Aorta (tissue), 5 donors: ENCODE measurements around the gene SPTBN2. TPM values are rescaled to one million over a fixed set of nuclear protein-coding genes. Genes with fewer than 3 reads are reported as not detected.
"Not testable (repeated sequence)": the region's sequence is repeated elsewhere in the genome, so short reads cannot be mapped to it uniquely, and the experiment has no call there.

Experiments
- ATAC-seq: fragments of 200-7000 bp; cut with Tn5 transposase; one replicate; pipeline ENCODE4 v1.9.1; 2022; ENCODE audit warnings: moderate library complexity; ENCODE audit not compliant: low FRiP score
- DNase-seq, 2 donors: peaks; one replicate each; pipeline ENCODE4 v3.0.0-alpha.2; 2020
- H3K27ac ChIP-seq, 2 donors: one replicate each; pipeline ENCODE4 v1.5.1; 2013; ENCODE audit warnings: low read length in 2 of 2, mild to moderate bottlenecking in 2 of 2, moderate library complexity in 2 of 2, control low read depth in 1 of 2, inconsistent platforms in 1 of 2, low read depth in 1 of 2
- H3K27me3 ChIP-seq, 2 donors: one replicate each; pipeline ENCODE4 v1.6.1; 2013; ENCODE audit warnings: control low read depth in 1 of 2, low read length in 1 of 2, mild to moderate bottlenecking in 1 of 2, moderate library complexity in 1 of 2; ENCODE audit not compliant: insufficient read depth in 2 of 2, control insufficient read depth in 1 of 2
- H3K36me3 ChIP-seq, 2 donors: one replicate each; pipeline ENCODE4 v1.6.1; 2013; ENCODE audit warnings: control low read depth in 1 of 2, low read length in 1 of 2, mild to moderate bottlenecking in 1 of 2; ENCODE audit not compliant: insufficient read depth in 2 of 2, control insufficient read depth in 1 of 2
- H3K4me1 ChIP-seq, 2 donors: one replicate each; pipeline ENCODE4 v1.6.1; 2013; ENCODE audit warnings: low read length in 2 of 2, control low read depth in 1 of 2, mild to moderate bottlenecking in 1 of 2, moderate library complexity in 1 of 2; ENCODE audit not compliant: insufficient read depth in 2 of 2, control insufficient read depth in 1 of 2
- H3K4me3 ChIP-seq, 2 donors: one replicate each; pipeline ENCODE4 v1.5.1; 2013; ENCODE audit warnings: low read length in 2 of 2, control low read depth in 1 of 2, mild to moderate bottlenecking in 1 of 2
- H3K9me3 ChIP-seq: one replicate; pipeline ENCODE4 v1.6.1; 2013; ENCODE audit warnings: mild to moderate bottlenecking, low read length; ENCODE audit not compliant: control insufficient read depth
- WGBS, 2 donors: extraction: QIAGEN DNeasy Blood & Tissue Kit; methylation state at CpG; one replicate each; pipeline ENCODE4 v1.1.7; 2013; 5-methylcytosine and 5-hydroxymethylcytosine counted together
- intact Hi-C, 2 donors: fragments of 100-400 bp; cut with DNase I; formaldehyde crosslinking; loops; one replicate each; pipeline versions ENCODE4 v1.14.2 to v1.15.0; 2022
- polyA plus RNA-seq, 2 donors: library from polyadenylated mRNA; stranded (reverse); fragments of 200-250 nt; gene quantifications; one replicate each; pipeline ENCODE4 v1.2.3, GENCODE V29; 2013
- total RNA-seq, 2 donors: library from RNA; stranded (reverse); fragmentation: NEBNext Ultra II Directional; extraction: Animal tissue kit (Norgen Biotek cat#: 25700); gene quantifications; one replicate each; pipeline ENCODE4 v1.2.1, GENCODE V29; 2021
- donor health status: healthy with polysubstance abuse.
- donor health status: Bipolar disorder and iron deficiency.
- donor health status: DM: no; HTN: no; CAD: no.
- donor health status: DM: no; HTN: no; CAD: no.
- donor health status: DM: yes; HTN: yes; CAD: no.

SPTBN2 gene
- total and polyA plus RNA-seq, 4 donors, result under 0.01 to 16.5 (median 0.88) TPM

GRCh38 chr11:66727282-66728037 lies 1.6 kb downstream of the SPTBN2 start:
- DNase-seq, result no peak
- Histone ChIP-seq H3K4me3 (peak overlapping the region; percentile 85 to 90), H3K9me3 (no peaks in the 10 kb centered on the region), H3K27me3 (no peaks in the 10 kb centered on the region), H3K36me3 (no peaks in the 10 kb centered on the region), H3K27ac (no peak overlapping the region), H3K4me1 (no peaks in the 10 kb centered on the region)
- peak; percentile 47 for ATAC-seq
- intact Hi-C loops, result no loop called here
- WGBS, 2 donors, result 2 to 3% methylated on average over 41 to 70 of the region's 70 CpGs

DNA sequence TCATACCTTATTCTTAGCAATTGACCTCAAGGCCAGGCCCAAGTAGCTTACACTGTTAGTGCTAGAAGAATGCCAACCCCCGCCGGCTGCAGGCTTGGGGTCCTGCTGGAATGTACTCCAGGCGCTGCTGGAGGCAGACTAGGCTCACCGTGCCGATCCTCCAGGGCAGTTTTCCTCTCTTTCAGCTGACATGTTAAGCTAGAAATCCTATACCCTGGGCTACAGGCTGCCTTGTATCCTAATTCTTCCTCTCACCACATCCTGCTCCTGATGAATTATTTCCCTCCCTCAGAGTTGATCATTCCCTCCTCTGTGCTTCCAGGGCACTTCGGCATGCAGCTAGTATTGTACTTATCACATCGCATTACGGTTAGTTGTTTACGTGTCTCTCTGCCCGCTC lies 3.4 kb downstream of the SPTBN2 start:
- Histone ChIP-seq H3K27ac (no peak overlapping the region), H3K27me3 (no peaks in the 10 kb centered on the region), H3K36me3 (no peaks in the 10 kb centered on the region), H3K4me3 (no peak overlapping the region), H3K4me1 (no peaks in the 10 kb centered on the region), H3K9me3 (no peaks in the 10 kb centered on the region)
- 85 to 89% methylated on average over 10 of the region's 10 CpGs for WGBS, 2 donors
- intact Hi-C loops, result no loop called here
- no peak for DNase-seq
- no peak for ATAC-seq

DNA sequence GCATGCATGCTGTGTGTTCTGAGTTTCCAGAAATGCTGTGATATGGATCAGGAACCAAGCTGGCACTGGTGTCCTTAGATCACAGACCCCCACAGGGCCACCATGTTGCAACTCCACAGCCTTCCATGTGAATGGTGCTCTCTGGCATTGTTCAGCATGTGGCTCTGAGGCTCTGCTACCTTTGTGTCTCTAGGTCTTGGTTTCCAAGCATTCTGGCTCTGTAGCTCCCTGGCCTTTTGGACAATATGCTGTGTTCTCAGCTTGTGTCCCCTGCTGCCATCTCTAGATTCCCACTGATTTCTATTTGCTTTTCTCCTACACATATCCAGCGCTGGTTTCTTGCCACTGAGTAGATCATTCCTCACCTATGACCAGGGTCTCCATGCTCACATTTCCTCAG lies 3.9 kb downstream of the SPTBN2 start:
- ATAC-seq (no peak), DNase-seq (no peak)
- Histone ChIP-seq H3K27me3 (no peaks in the 10 kb centered on the region), H3K36me3 (no peaks in the 10 kb centered on the region), H3K4me3 (no peak overlapping the region), H3K4me1 (no peaks in the 10 kb centered on the region), H3K9me3 (no peaks in the 10 kb centered on the region), H3K27ac (no peak overlapping the region)
- WGBS, 2 donors, result 98 to 100% methylated on average over 1 of the region's 1 CpG
- intact Hi-C loops, result no loop called here

DNA sequence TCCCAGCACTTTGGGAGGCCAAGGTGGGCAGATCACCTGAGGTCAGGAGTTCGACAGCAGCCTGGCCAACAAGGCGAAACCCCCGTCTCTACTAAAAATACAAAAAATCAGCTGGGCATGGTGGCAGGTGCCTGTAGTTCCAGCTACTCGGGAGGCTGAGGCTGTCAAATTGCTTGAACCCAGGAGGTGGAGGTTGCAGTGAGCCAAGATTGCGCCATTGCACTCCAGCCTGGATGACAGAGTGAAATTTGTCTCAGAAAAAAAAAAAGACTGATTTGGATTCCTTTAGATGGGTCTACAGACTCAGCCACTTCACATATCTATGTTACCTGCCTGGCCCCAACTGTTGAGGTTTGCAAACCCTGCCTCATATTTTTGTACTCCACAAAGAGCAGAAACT lies 4.8 kb downstream of the SPTBN2 start:
- H3K27ac ChIP-seq, H3K27me3 ChIP-seq, H3K36me3 ChIP-seq, H3K4me1 ChIP-seq, ATAC-seq, intact Hi-C loops, H3K9me3 ChIP-seq, H3K4me3 ChIP-seq, DNase-seq: not testable (repeated sequence)
- 93 to 94% methylated on average over 5 of the region's 5 CpGs for WGBS, 2 donors

DNA sequence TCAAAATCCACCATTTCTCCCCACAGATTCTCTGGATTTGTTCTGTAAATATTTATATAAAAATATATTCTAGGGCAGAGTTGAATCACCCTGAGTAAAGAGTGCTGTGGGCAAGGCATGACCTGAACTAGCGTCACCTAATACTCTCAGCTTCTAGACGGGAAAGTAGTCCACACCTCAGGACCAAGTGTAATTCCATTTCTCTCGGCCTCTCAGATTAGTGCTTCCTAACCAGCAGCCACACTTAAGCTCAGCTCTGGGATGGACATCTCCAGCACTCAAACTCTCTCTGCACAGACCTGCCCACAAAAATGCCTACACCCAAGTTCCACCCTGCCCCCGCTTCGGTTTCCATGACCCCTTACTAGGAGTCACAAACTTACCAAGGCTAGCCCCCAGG lies 5.3 kb downstream of the SPTBN2 start:
- Histone ChIP-seq H3K27me3 (no peaks in the 10 kb centered on the region), H3K36me3 (no peaks in the 10 kb centered on the region), H3K9me3 (no peaks in the 10 kb centered on the region), H3K4me1 (no peaks in the 10 kb centered on the region), H3K27ac (no peak overlapping the region), H3K4me3 (no peak overlapping the region)
- WGBS, 2 donors, result 94 to 95% methylated on average over 5 of the region's 5 CpGs
- DNase-seq (no peak), ATAC-seq (no peak)
- intact Hi-C loops, result no loop called here

- H3K4me3 ChIP-seq, result no peak overlapping the region
- H3K27ac ChIP-seq, result no peak overlapping the region
- ATAC-seq, result no peak
- no peaks in the 10 kb centered on the region for H3K36me3 ChIP-seq
- intact Hi-C loops, result no loop called here
- 95 to 96% methylated on average over 16 of the region's 16 CpGs for WGBS, 2 donors
- no peaks in the 10 kb centered on the region for H3K9me3 ChIP-seq
- no peaks in the 10 kb centered on the region for H3K27me3 ChIP-seq
- DNase-seq, result no peak
- H3K4me1 ChIP-seq, result no peaks in the 10 kb centered on the region
Observed at GRCh38 chr11:66722745-66723651, 6.0 kb downstream of the SPTBN2 start.

- Histone ChIP-seq H3K9me3 (no peaks in the 10 kb centered on the region), H3K4me1 (no peaks in the 10 kb centered on the region), H3K4me3 (no peak overlapping the region), H3K27me3 (no peaks in the 10 kb centered on the region), H3K36me3 (no peaks in the 10 kb centered on the region), H3K27ac (no peak overlapping the region)
- WGBS, 2 donors, result 96 to 97% methylated on average over 9 of the region's 9 CpGs
- no peak for DNase-seq
- no peak for ATAC-seq
- intact Hi-C loops, result no loop called here
Observed at GRCh38 chr11:66721939-66722338, 7.1 kb downstream of the SPTBN2 start.

DNA sequence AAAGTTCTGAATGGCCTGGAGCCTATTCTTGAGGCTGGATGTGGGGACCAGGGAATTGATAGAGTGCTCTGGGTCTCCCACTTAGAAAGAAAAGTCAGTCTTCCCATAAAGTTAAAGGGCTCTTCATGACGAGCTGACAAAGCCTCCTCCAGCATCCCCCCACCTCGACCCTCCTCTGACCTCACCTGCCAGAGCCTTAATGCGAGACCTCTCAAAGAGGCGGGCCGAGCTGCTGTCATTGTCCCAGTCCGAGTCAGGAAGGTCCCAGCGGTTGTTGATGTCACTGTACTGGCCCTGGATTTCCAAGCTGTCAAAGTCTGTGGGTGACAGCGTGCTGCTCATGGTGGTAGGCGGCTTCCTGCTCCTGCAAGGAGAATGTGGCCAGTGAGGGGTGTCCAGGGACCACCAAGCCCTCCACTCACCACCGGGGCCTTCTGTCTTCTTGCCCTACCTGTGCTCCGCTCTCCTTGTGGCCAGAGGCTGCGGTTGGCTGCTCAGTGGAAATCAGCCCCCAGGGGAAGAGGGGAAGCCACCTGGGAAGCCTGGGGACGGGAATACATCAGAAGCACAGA lies 8.0 kb downstream of the SPTBN2 start:
- Histone ChIP-seq H3K27me3 (no peaks in the 10 kb centered on the region), H3K36me3 (no peaks in the 10 kb centered on the region), H3K4me1 (no peaks in the 10 kb centered on the region), H3K9me3 (no peaks in the 10 kb centered on the region), H3K4me3 (no peak overlapping the region), H3K27ac (no peak overlapping the region)
- DNase-seq, result no peak
- no peak for ATAC-seq
- WGBS, 2 donors, result 92 to 93% methylated on average over 13 of the region's 13 CpGs
- intact Hi-C loops, result no loop called here
